Type B pancreatic cell (in vitro differentiated cells): Measurements from ENCODE around the gene CDKN2C. TPM values are rescaled to one million over a fixed set of nuclear protein-coding genes. Genes with fewer than 3 reads are reported as not detected.

Source experiments
- DNase-seq: peaks from one replicate; pipeline ENCODE4 v3.0.0; 2021; ENCODE audit warnings: mixed read lengths; ENCODE audit not compliant: unreplicated experiment; ENCODE audit errors: extremely low spot score
- H3K27ac Mint-ChIP-seq: 2 replicates; pipeline ENCODE4 v1.8.0; 2021; ENCODE audit warnings: mild to moderate bottlenecking, mixed read lengths
- H3K27me3 Mint-ChIP-seq: 2 replicates; pipeline ENCODE4 v1.8.0; 2021; ENCODE audit warnings: mixed read lengths
- H3K36me3 Mint-ChIP-seq: 2 replicates; pipeline ENCODE4 v1.8.0; 2021; ENCODE audit warnings: mixed read lengths
- H3K4me1 Mint-ChIP-seq: one replicate; pipeline ENCODE4 v1.8.0; 2021; ENCODE audit warnings: mixed read lengths; ENCODE audit not compliant: unreplicated experiment
- H3K4me3 Mint-ChIP-seq: 2 replicates; pipeline ENCODE4 v1.8.0; 2021; ENCODE audit warnings: mild to moderate bottlenecking, mixed read lengths
- H3K9me3 Mint-ChIP-seq: 2 replicates; pipeline ENCODE4 v1.8.0; 2021; ENCODE audit warnings: mixed read lengths
- CTCF ChIP-seq: fragments of 200-600 bp; sonication (generic); conservative IDR thresholded peaks from 2 replicates; pipeline ENCODE4 v1.5.0; 2021; ENCODE audit warnings: antibody characterized with exemption, mild to moderate bottlenecking
- long read RNA-seq: library from polyadenylated mRNA; unstranded; transcript quantifications from one replicate; pipeline ENCODE4 v2.0.0, GENCODE V29; 2020
- total RNA-seq: library from RNA; stranded (reverse); gene quantifications from 2 replicates; pipeline ENCODE4 v1.2.1, GENCODE V29; 2021; ENCODE audit warnings: low replicate concordance

The CDKN2C gene
- total RNA-seq, result 1.5 and 2.4 TPM in 2 replicates
- long read RNA-seq, result 0 reads

GRCh38 chr1:50969611-50970508, at the start of gene CDKN2C:
TSS of gene CDKN2C (plus strand) at chr1:50970245. CDS start at chr1:50970369, 124 bp downstream.
- H3K27me3 Mint-ChIP-seq, result peaks cover 83% of the 10 kb centered on the region
- no peaks in the 10 kb centered on the region for H3K36me3 Mint-ChIP-seq
- peaks cover 8% of the 10 kb centered on the region for H3K4me1 Mint-ChIP-seq
- H3K4me3 Mint-ChIP-seq, result peak within 1 kb of the TSS; percentile 92
- H3K9me3 Mint-ChIP-seq, result no peaks in the 10 kb centered on the region
- TF ChIP-seq CTCF, result peak; percentile 28
- peak within 1 kb of the TSS; percentile 87 for H3K27ac Mint-ChIP-seq
- DNase-seq, result no peak

- DNase-seq, result no peak
- Mint-ChIP-seq H3K9me3 (peaks cover 11% of the 10 kb centered on the region), H3K4me3 (no peak overlapping the region), H3K4me1 (no peaks in the 10 kb centered on the region), H3K36me3 (peaks cover 8% of the 10 kb centered on the region), H3K27ac (no peak overlapping the region), H3K27me3 (no peaks in the 10 kb centered on the region)
- TF ChIP-seq CTCF, result no peak
These were observed 49.6 kb upstream of the CDKN2C start for GRCh38 chr1:50920409-50920808.

- DNase-seq, result no peak
These were observed 49.0 kb upstream of the CDKN2C start for GRCh38 chr1:50921029-50921428.

GRCh38 chr1:50923564-50923963, 46.5 kb upstream of the CDKN2C start:
- Mint-ChIP-seq H3K36me3 (peaks cover 14% of the 10 kb centered on the region), H3K4me1 (no peaks in the 10 kb centered on the region), H3K27ac (no peak overlapping the region), H3K27me3 (no peaks in the 10 kb centered on the region), H3K9me3 (peaks cover 11% of the 10 kb centered on the region), H3K4me3 (no peak overlapping the region)
- no peak for TF ChIP-seq CTCF
- no peak for DNase-seq

More at GRCh38 chr1:50921029-50921428, 49.0 kb upstream of the CDKN2C start:
- Mint-ChIP-seq H3K36me3 (peaks cover 10% of the 10 kb centered on the region), H3K27ac (no peak overlapping the region), H3K4me3 (no peak overlapping the region), H3K4me1 (no peaks in the 10 kb centered on the region), H3K27me3 (no peaks in the 10 kb centered on the region), H3K9me3 (peaks cover 11% of the 10 kb centered on the region)
- TF ChIP-seq CTCF, result no peak

GRCh38 chr1:50929376-50929958, 40.6 kb upstream of the CDKN2C start:
- Mint-ChIP-seq H3K9me3 (no peaks in the 10 kb centered on the region), H3K4me3 (no peak overlapping the region), H3K36me3 (peaks cover 14% of the 10 kb centered on the region), H3K27me3 (no peaks in the 10 kb centered on the region), H3K4me1 (no peaks in the 10 kb centered on the region), H3K27ac (no peak overlapping the region)
- DNase-seq, result no peak
- TF ChIP-seq CTCF, result peak; percentile 80
